NCI-H1930 (cell line): ENCODE results near the gene KRT85.

Source experiments
- DNase-seq, 2 experiments: peaks; one replicate each; lab custom pipeline; 2025; lab: John Stamatoyannopoulos, UW

The KRT85 gene

DNA sequence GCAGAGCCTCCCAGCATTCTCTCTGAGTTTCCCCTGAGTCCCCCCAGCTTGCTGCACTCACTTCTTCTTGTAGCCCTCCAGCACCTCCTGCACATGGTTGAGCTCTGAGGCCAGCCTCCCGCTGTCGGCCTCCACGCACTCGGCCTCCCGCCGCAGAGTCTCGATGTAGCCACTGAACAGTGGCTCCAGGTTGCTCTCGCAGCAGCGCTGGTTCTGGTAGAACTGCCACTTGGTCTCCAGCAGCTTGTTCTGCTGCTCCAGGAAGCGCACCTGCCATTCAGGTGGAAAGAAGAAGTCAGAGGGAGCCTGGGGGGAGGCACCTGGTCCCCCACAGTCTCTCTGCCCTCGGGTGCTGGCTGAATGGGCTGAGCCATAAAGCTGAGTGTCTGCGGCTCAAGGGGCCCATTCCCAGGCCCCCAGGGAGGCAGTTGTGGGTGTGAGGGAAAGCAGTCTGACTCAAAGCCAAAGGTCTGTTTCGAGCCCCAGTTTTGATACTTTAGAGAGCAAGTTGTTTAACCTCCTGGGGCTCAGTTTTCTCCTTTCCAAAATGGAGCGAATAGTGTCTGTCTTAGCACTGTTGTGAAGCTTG lies 2.3 kb downstream of the KRT85 start:
- DNase-seq: no peak

DNA sequence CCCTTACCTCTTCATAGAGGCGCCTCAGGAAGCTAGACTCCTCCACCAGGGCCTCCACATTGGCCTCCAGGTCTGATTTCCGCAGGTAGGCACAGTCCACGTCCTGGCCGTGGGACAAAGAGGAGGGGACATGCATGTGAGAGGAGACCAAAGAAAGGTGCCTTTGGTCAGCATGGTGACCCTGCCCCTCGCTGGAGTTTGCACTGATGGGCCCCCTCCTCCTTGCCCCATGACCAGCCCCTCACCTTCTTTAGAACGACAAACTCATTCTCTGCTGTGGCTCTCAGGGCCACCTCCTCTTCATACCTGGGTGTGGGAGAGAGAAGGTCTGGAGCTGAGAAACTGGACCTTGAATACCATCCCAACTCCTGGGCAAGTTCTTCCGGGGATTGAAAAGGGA lies 3.2 kb downstream of the KRT85 start:
- no peak for DNase-seq

DNA sequence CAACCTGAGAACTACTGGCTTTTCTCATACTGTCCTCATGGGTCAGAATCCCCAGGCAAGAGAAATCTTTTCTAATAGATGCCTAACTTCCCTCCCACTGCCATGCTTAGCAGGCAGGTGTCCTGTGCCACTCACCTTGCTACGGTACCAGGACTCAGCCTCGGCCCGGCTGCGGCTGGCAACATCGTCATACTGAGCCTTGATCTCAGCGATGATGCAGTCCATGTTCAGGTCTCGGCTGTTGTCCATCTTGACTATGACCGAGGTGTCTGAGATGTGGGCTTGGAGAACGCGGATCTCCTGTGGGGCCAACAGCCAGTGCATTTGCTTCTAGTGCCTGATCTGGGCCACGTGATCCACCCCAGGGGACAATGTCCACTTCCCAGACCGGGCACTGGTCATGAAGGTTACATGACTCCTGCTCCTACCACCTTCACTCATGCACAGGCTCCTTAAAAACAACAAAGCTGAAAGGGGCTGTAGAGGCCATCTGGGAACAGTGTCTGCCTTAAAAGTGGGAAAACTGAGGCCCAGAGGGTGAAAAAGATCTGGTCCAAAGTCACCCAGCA lies 4.1 kb downstream of the KRT85 start:
- no peak for DNase-seq

DNA sequence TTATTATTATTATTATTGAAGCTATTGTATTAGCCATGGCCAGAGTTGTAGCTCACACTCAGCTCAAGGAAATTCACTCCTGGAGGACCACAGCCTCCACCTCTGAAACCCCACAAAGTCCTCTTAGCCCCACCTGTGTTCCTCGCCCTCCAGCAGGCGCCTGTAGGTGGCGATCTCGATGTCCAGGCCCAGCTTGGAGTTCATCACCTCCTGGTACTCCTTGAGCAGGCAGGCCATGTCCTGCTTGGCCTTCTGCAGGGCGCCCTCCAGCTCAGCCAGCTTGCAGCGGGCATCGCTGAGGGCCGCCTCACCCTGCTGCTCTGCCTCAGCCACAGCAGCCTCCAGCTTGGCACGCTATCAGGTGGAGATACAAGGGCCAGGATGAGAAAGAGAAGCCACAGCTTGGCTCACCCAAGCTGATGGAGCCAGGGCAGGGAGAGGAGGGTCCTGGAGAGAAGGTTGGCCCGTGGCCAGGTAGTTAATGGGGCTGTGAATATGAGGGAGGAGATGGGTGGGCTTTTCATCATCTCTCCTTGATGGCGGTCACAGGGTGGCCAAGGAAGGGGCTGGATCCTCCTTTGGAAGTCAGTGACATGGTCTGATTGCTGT lies 5.1 kb downstream of the KRT85 start:
- no peak for DNase-seq

DNA sequence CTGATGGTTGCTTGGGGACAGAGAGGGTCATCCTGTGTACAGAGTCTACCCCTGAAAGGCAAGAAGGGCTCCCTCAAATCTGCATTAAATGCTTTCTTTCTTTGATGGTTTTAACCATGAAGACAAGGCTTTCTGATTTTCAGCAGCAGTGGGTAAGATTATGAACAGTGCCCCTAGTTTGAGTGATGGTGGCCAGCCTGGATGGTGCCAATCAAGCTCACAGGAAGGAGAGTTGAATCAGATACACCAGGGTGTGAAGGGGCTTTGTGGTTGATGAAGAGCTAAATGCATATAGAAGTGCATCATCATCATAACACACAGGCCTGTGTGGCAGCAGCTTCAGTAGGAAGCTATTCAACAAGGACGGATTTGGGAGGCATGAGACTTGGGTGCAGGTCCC lies 5.7 kb downstream of the KRT85 start:
- no peak for DNase-seq

DNA sequence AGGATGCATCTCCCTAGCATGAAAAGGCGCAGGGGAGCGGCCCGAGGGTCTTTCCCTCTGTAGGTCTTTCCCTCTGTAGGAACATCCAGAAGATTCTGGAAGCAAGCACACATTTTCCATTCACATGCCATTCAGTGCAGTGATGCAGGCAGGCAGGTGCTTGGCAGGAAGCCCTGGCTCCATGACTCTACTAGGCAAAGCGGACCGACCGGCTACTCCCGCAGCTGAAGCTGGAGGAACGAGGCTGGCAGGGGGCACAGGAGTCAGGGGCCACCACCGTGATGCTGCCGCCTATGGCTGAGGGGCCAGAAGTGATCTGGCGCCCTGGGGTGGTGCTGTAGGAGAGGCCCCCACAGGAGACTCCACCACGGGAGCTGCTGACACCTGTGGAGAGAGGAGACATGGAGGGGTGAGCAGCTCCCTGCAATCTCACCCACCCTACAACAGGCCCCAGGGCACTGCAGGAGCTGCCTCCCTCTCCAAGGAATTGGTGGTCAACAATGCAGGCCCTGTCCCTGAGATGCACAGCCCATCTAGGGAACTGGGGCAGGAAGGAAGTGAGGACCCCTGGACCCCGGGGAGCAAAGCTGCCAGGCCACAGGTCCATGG lies 6.5 kb downstream of the KRT85 start:
- DNase-seq: no peak

DNA sequence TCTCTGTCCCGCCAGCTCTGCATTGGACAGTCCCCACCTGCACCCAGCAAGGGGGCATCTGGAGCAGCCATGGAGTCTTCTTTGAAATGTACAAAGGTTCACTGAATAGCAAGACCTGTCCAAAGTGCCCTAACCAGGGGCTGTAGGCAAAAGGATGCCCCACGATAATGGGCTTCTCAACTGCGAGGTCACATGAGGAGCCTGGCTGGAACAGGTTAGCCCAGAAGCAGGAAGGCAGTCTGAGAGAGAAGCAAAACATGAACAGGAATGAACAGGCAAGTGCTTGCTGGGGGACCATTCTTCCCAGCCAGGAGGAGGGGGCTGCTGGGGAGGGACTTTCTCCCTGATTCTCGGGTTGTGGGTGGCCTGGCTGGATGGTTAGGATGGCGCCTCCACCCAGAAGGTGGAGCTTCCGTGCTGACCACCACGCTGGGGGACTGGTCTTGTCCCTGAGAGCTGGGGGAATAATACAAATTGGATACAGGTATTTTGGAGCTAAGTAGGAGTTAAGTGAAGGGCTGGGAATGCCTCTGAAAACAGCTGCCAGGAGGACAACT lies 7.1 kb downstream of the KRT85 start:
- DNase-seq: no peak

DNA sequence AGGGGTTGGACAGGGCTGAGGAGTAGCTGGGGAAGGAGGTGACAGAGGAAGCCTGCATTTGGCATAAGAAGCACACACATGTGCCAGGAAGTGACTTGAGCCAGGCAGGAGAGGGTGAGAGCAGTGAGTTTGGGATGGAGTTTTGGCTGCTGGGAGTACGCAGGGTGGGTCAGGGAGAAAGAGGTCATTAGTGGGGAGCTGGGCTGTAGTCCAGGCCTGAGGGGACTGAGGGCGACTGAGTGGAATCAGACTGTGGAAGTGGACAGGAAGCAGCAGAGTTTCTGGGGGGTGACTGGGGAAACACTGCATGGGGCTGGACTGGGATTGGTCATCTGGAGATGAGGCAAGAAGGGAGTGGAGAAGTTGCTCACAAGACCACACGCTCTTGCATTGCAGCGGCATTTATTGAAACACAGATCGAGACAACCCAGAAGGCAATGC lies 7.6 kb downstream of the KRT85 start:
- DNase-seq: no peak

DNA sequence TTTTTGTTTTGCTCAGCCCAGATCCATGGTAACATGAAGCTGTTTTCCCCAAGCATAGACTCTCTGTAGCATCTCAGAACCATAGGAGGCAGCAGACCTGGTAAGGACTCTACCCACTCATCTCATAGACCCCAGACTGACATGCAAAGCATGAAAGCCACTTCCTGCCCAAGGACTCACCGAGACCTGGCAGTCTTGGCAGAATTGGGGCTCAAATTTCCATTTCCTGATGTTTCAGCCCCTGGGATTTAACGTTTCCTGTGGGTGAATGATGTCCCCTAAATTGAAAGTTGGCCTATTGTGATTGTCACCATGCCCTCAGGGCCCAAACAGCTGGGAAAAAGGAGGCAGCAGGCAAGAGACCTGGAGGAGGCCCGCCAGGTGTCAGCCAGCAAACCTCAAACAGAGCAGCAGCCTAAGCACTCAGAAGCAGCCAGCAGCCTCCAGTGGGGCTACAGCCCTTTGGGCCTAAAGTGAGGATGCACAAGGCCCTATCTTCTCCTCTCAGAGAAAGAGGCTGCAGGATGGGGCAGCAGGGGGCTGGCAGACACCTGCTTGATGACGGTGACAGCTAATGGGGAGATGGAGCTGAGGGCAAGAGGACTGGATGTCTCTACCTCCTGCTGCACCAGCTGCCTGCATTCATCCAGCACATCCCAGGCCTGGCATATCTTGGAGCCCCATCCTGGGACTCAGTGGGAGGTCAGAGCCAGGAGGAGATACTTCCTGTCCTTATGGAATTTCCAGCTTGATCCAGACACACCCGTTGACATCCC lies 8.5 kb downstream of the KRT85 start:
- DNase-seq: no peak

DNA sequence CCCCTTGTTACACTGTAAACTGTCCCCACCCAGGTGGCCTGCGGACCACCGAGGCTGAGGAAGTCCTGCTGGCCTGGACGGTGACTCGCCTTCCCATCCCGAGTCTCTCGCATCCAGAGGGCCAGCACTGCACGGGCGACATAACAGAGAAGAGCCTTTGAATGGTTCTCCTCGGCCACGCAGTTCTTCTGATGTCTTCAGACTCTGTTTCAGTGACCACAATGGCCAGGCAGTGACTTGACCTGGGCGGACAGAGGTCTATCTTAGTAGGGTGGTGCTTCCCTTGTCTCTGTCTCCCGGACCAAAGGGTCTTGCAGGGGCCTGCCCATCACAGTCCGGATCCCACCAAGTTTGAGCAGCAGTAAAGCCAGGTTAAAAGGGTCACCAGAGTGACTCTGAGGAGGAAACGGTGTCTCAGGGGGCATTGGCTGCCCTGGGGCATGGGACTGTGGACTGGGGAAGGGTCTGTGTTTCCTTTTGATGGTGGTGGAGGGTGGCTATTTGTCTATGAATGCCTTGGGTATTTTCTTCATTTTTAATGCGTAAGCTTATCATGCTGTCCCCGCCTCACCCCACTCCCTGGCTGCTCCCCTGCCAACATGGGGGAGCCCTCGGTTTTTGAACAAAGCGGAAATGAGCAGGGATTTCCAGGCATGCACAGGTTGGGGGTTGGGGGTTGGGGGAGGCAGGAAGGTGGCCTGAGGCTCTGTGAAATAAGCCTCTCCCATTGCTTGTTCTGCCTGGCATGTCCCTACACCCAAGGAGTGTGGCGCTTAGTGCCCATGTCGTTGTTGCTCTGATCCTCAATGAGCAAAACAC lies 10.3 kb downstream of the KRT85 start:
- DNase-seq: no peak

DNA sequence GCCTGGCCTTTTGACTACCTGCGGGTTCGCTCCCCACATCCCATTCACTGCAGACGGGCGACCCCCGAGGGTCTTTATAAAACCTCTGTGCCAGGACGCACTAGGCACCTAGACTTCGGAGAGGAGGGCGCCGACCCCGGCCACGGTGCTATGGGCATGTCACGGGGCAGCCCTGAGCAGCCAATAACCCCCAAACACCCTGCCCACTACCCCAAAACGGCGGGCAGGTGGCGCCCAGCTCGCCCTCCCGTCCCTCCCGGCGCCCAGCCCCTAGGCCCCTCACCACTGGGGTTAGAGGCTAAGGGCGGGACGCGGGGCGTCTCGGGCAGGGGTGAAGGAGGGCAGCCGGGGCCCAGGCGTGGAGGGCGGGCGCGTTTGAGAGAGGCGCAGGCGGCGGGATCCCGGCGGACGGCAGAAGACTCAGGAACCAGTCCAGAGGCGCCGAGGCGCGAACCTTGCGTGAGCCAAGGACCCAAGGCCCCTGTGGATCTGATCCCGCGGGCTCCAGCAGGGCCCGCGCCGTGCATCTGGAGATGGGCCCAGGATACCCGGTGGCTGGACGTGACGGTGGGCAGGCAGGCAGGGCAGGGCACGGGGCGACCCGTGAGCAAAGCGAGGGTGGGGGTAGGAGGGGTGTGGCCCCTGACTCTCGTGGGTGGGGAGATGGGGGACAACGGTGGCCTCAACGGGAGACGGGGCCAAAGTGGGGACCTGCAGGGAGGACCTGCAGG lies 11.1 kb downstream of the KRT85 start:
- no peak for DNase-seq

DNA sequence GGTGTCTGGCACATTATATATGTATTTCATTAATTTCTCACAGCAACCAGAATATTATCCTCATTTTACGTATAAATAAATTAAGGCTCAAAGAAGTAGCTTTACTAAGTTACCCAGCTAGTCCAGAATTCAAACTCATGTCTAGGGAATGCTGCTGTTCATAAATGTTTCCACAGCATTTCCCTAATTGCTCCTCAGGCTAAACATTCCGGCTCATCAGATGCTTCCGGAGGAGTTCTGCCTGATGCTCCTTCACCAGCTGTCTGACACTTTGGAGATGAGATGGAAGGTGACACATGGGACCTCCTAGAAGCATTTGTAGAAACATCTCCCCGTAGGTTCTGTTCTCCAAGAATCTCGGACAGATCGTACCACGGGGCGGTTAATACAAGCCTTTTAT lies 12.1 kb downstream of the KRT85 start:
- DNase-seq: no peak

DNA sequence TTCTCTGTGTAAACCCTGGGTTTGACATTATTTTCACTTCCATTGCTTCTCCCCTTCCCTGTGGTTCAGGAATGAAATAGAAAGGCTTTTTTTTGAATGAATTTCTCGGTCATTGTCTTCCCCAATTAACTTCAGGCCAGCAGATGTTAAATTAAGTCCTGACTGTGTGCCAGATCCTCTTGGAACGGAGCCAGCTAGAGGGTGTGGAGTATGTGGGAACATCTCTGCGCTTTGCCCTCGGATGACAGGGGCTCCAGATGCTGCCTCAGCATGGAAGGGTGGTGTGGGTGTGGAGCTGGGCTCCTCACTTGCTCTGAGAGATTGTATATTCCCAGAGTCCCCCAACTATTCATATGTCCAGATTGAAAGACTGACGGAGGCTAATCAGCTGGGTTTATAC lies 13.1 kb downstream of the KRT85 start:
- no peak for DNase-seq

DNA sequence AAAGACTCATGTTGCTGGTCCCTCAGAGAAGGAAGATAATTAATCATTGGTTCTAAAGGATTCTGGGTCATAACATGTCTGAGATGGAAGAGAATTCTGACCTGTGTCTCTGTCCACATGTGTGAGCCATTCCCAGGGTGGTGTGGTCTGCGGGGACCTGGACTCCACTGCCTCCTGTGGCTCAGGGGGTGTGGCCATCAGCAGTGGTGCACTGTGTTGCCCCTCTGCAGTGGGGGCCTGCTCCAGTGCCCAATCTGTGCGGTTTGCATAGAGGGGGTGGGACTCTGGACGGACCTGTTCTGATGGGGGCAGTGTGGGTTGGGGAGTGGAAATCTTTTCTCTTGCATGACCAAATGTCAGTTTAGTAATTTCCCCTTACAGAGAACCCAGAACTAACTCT lies 13.5 kb downstream of the KRT85 start:
- DNase-seq: no peak

DNA sequence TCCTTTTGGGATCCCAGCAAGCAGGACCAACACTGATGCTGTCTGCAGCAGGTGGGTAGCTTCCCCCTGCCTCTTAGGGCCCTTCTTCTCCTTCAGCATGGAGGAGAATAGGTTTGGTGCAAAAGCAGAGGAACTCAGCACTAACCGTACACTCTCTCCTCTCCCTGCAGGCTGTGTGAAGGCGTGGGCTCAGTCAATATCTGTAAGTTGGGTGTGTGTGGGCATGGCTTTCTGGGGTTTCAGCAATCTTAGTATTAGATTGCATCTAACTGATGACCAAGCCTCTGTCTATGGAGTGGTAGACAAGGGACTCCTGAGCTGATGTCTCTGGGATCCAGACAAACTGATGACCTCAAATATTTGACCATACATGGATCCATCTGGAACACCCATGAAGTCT lies 14.3 kb downstream of the KRT85 start:
- no peak for DNase-seq

DNA sequence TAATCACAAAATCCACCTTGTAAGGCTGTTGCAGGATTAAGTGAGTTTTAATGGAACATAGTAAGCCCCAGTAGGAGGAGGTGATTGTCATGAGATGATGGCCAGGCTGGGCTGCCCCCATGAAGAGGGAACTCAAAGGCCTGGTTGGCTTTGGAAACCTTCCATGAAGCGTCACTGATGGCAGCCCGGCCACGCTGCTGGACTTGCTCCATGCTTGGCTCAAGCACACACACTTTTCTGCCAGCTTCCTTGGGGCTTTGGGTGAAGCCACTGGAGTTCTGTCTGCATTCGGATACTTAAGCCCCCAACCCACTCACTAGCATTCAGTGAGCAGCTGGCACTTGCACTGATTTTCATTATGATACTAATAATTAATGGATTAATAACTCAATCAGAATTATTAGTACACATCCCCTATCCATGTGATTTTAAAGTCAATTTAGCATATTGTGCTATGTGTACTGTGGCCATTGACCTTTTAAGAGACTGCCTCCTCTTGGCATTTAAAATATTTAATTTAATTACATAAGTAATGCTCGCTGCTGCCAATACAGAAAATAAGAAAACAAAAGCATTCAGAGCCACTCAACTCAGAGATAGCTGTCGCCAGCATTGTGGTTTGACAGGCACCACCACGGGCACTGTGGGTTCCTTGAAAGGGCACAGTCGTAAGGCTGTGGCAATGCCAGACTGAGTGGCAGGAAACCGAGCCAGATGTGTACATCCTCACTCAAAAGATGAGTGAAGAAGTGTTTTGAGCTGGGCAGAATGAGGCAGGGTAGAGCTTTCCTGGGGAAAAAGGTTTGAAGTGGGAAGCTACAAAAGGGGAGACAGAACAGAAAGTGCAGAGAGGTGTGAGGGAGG lies 15.9 kb downstream of the KRT85 start:
- DNase-seq: no peak

DNA sequence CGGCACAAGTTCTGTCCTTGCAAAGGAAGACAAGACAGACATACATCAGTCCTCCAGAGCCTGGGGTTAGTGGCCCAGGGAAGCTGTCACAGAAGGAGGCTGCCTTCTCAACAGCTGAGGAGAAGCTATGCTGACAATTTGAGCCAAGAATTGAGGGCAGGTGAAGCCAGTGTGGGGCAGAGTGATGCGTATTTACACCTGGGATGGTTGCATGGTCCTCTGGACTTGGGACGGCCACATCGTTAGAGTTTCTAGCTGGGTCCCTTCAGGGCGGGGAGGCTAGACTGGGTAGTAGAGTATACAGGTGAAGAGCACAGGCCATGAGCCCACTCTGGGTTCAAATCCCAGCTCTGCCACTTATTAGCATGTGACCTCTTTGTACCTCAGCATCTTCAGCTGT lies 16.5 kb downstream of the KRT85 start:
- no peak for DNase-seq

DNA sequence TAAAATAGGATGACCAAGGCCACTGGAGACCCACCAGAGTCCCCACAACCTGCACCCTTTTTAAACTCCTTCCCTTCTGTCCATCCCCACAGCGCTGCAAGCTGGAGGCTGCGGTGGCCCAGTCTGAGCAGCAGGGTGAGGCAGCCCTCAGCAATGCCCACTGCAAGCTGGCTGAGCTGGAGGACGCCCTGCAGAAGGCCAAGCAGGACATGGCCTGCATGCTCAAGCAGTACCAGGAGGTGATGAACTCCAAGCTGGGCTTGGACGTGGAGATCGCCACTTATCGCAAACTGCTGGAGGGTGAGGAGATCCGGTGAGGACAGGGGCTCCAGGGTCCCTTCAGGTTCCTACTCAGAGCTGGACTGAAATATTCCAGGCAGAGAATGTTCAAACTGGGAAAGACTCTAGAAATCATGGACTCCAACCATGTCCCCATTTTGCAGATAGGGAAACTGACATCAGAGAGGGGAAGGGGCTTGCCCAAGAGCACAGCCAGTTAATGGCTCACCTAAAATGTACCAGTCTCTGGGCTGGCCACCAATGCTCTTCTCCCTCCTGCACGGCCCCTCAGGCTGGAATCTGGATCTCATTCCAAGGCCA lies 17.2 kb downstream of the KRT85 start:
- DNase-seq: no peak

DNA sequence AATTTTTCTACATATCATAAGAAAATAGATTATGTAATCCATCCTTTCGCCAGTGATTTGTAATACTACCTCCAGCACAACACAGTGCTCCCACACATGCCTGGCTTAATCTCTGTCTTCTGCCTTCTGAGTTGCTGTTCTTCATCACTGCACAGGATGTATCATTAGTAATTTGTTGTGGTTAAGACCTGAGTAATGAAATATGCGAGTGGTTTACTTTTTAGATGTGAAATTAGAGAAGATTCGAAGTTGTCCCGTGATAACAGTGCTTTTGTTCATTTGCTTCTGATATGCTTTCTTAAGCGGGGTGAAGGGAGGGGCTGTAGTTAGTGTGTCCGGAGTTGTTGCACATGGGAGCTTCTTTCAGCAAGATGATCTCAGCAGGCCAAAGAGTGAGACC lies 18.1 kb downstream of the KRT85 start:
- no peak for DNase-seq
